H1 (cell line): ENCODE data around the gene ARMC9.
A peak's percentile ranks its signal among the peaks of the same experiment; 100 is the strongest.

Experiments used
- BRCA1 ChIP-seq: IDR thresholded peaks from 2 replicates; pipeline ENCODE4 v1.6.1; 2012; ENCODE audit warnings: low read depth, low read length, improper control_type of control experiment
- CBX5 ChIP-seq: fragments of 300-800, 300-1000 bp; sonication (generic); IDR thresholded peaks from 2 replicates; pipeline ENCODE4 v1.7.1; 2016; ENCODE audit warnings: antibody characterized with exemption, low read length, low read depth
- CREB1 ChIP-seq: IDR thresholded peaks from 2 replicates; pipeline ENCODE4 v1.6.1; 2012; ENCODE audit warnings: inconsistent platforms
- EZH2 ChIP-seq: fragments of 200-600 bp; sonication (generic); IDR thresholded peaks from 2 replicates; pipeline ENCODE4 v1.7.1; 2012; ENCODE audit warnings: low read depth, mild to moderate bottlenecking, moderate library complexity, low read length, inconsistent platforms; ENCODE audit not compliant: severe bottlenecking
- GABPA ChIP-seq: IDR thresholded peaks from 2 replicates; pipeline ENCODE4 v1.6.1; 2011; ENCODE audit warnings: mild to moderate bottlenecking, low read length, moderate library complexity, borderline replicate concordance; ENCODE audit not compliant: insufficient read depth
- TCF12 ChIP-seq: IDR thresholded peaks from 2 replicates; pipeline ENCODE4 v1.6.1; 2011; ENCODE audit warnings: low read depth, mild to moderate bottlenecking, low read length
- TF ChIP-seq, protein P1 (sequence below), 3 experiments: IDR thresholded peaks; 1 replicate in 2 of 3; 2 replicates in 1 of 3; pipeline versions ENCODE4 v1.5.1 to v1.6.1; 2011; ENCODE audit warnings: low read length in 3 of 3, mild to moderate bottlenecking in 3 of 3, inconsistent platforms in 2 of 3, low read depth in 1 of 3, moderate library complexity in 1 of 3; ENCODE audit not compliant: insufficient read depth in 1 of 3; ENCODE audit errors: control extremely low read depth in 1 of 3
- TF ChIP-seq, protein P2 (sequence below): IDR thresholded peaks from 2 replicates; pipeline ENCODE4 v1.6.1; 2012; ENCODE audit warnings: low read length, inconsistent platforms
- TF ChIP-seq, protein P3 (sequence below): IDR thresholded peaks from 2 replicates; pipeline ENCODE4 v1.6.1; 2012; ENCODE audit warnings: inconsistent platforms
- TF ChIP-seq, protein P4 (sequence below): IDR thresholded peaks from 2 replicates; pipeline ENCODE4 v1.6.1; 2011; ENCODE audit warnings: low read depth, mild to moderate bottlenecking, low read length; ENCODE audit not compliant: insufficient read depth

DNA sequence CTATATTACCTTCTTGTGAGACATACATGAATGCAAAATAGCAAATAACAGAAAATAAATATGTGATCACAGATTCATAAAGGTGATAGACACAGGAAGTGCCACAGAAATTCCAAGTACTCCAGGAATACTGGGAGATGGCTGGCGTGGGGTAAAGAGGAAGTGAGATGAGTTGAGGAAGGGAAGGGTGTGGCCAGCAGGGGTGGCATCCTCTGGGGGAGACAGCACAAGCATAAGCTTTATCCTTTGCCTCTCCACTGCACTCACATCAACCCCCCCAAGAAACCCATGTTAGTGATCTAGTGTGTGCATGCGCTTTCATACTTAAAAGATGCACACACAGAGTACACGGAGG is 102.3 kb downstream of the ARMC9 start:
- TF ChIP-seq, protein P1, sequence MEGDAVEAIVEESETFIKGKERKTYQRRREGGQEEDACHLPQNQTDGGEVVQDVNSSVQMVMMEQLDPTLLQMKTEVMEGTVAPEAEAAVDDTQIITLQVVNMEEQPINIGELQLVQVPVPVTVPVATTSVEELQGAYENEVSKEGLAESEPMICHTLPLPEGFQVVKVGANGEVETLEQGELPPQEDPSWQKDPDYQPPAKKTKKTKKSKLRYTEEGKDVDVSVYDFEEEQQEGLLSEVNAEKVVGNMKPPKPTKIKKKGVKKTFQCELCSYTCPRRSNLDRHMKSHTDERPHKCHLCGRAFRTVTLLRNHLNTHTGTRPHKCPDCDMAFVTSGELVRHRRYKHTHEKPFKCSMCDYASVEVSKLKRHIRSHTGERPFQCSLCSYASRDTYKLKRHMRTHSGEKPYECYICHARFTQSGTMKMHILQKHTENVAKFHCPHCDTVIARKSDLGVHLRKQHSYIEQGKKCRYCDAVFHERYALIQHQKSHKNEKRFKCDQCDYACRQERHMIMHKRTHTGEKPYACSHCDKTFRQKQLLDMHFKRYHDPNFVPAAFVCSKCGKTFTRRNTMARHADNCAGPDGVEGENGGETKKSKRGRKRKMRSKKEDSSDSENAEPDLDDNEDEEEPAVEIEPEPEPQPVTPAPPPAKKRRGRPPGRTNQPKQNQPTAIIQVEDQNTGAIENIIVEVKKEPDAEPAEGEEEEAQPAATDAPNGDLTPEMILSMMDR (IDR thresholded peaks at IDR 0.05; ENCODE audit: control extremely low read depth in 1 of 3, insufficient read depth in 1 of 3, low read depth in 1 of 3, low read length in 3 of 3), result peak in 1 of 3 experiments; percentile 6; a peak in 1 of 4 replicates
- TF ChIP-seq, protein P2, sequence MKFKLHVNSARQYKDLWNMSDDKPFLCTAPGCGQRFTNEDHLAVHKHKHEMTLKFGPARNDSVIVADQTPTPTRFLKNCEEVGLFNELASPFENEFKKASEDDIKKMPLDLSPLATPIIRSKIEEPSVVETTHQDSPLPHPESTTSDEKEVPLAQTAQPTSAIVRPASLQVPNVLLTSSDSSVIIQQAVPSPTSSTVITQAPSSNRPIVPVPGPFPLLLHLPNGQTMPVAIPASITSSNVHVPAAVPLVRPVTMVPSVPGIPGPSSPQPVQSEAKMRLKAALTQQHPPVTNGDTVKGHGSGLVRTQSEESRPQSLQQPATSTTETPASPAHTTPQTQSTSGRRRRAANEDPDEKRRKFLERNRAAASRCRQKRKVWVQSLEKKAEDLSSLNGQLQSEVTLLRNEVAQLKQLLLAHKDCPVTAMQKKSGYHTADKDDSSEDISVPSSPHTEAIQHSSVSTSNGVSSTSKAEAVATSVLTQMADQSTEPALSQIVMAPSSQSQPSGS, result no peak
- TF ChIP-seq CBX5, result no peak
- TF ChIP-seq EZH2, result no peak
- TF ChIP-seq, protein P3, sequence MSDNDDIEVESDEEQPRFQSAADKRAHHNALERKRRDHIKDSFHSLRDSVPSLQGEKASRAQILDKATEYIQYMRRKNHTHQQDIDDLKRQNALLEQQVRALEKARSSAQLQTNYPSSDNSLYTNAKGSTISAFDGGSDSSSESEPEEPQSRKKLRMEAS, result no peak
- no peak for TF ChIP-seq TCF12
- TF ChIP-seq GABPA, result no peak
- TF ChIP-seq, protein P4, sequence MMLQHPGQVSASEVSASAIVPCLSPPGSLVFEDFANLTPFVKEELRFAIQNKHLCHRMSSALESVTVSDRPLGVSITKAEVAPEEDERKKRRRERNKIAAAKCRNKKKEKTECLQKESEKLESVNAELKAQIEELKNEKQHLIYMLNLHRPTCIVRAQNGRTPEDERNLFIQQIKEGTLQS, result no peak
- no peak for TF ChIP-seq CREB1
- no peak for TF ChIP-seq BRCA1
